ENCODE measurements around the gene NEURL1B. TPM values are rescaled to one million over a fixed set of nuclear protein-coding genes. Genes with fewer than 3 reads are reported as not detected.

The NEURL1B gene
- polyA plus RNA-seq, 1 of the 3 experiments (the other 2 are of a cell fraction) = 2.8 TPM

GRCh38 chr5:172664018-172664417, 23.0 kb downstream of the NEURL1B start:
- no peak overlapping the region for H3K4me2 ChIP-seq
- no peaks in the 10 kb centered on the region for H3K27me3 ChIP-seq (ENCODE audit: insufficient read depth)
- WGBS (ENCODE audit: low lambda C conversion rate) = 79% methylated on average over 5 of the region's 5 CpGs
- peaks cover 6% of the 10 kb centered on the region; the same call in 1 of the 2 replicates for H3K79me2 ChIP-seq (ENCODE audit: insufficient read depth)
- peaks cover 11% of the 10 kb centered on the region for H3F3A ChIP-seq (replicated peaks; ENCODE audit: insufficient read depth)
- no peak overlapping the region; the same call in 1 of the 2 replicates for H2AFZ ChIP-seq (ENCODE audit: low read depth)
- peak overlapping the region in 1 of 2 experiments; percentile 12; a peak in 1 of 4 replicates for H3K27ac ChIP-seq (ENCODE audit: low read depth in 2 of 2, low read length in 1 of 2)
- H3K4me3 ChIP-seq (ENCODE audit: low read depth in 2 of 2, low read length in 1 of 2) = no peak overlapping the region
- H3K9ac ChIP-seq = no peak overlapping the region
- H4K20me1 ChIP-seq (ENCODE audit: insufficient read depth) = no peaks in the 10 kb centered on the region
- no peaks in the 10 kb centered on the region for H3K36me3 ChIP-seq (replicated peaks in 1 of 2; ENCODE audit: control insufficient read depth in 1 of 2, insufficient read depth in 2 of 2, low read length in 1 of 2)
- H3K9me2 ChIP-seq = no peaks in the 10 kb centered on the region
- TF ChIP-seq PBX3 (IDR thresholded peaks at IDR 0.05) (no peak), CTCF (IDR thresholded peaks at IDR 0.05) (peak; percentile 24; the same call in 1 of the 2 replicates)
- DNase-seq = no peak
- CTCF ChIA-PET = interaction anchor here (1.0 to 6.3 kb wide), 6 partner anchors 9 to 185 kb away, joined by 4 to 51 read pairs (median 4); no protein-coding TSS in a partner anchor
- H3K9me3 ChIP-seq = no peaks in the 10 kb centered on the region
- POLR2A ChIA-PET = no interaction called here
- peaks cover 20 to 46% of the 10 kb centered on the region in 2 experiments for H3K4me1 ChIP-seq (ENCODE audit: control insufficient read depth in 1 of 2, insufficient read depth in 2 of 2, low read depth in 1 of 2, low read length in 1 of 2)

- CTCF ChIA-PET = interaction anchor here (0.9 to 6.3 kb wide), 11 partner anchors 11 to 268 kb away, joined by 3 to 51 read pairs (median 4); no protein-coding TSS in a partner anchor
Observed at GRCh38 chr5:172664681-172665541, 23.8 kb downstream of the NEURL1B start.

More at GRCh38 chr5:172664681-172665541, 23.8 kb downstream of the NEURL1B start:
- WGBS (ENCODE audit: low lambda C conversion rate) = 61% methylated on average over 16 of the region's 16 CpGs
- Histone ChIP-seq H3K4me2 (0 out of 2 replicates have a peak overlapping the region, but pooled peaks have one; percentile 2), H3K27ac (ENCODE audit: low read depth in 2 of 2, low read length in 1 of 2) (peak overlapping the region; percentile 15 to 93; a peak in 3 of 4 replicates), H3K9me3 (no peaks in the 10 kb centered on the region), H3K36me3 (replicated peaks in 1 of 2; ENCODE audit: control insufficient read depth in 1 of 2, insufficient read depth in 2 of 2, low read length in 1 of 2) (no peaks in the 10 kb centered on the region), H3K9ac (no peak overlapping the region), H3K4me3 (ENCODE audit: low read depth in 2 of 2, low read length in 1 of 2) (no peak overlapping the region), H3K27me3 (ENCODE audit: insufficient read depth) (no peaks in the 10 kb centered on the region), H2AFZ (ENCODE audit: low read depth) (peak overlapping the region; percentile 60), H3K79me2 (ENCODE audit: insufficient read depth) (peaks cover 6% of the 10 kb centered on the region; the same call in 1 of the 2 replicates), H3K9me2 (no peaks in the 10 kb centered on the region), H3K4me1 (ENCODE audit: control insufficient read depth in 1 of 2, insufficient read depth in 2 of 2, low read depth in 1 of 2, low read length in 1 of 2) (peaks cover 11 to 37% of the 10 kb centered on the region in 2 experiments), H4K20me1 (ENCODE audit: insufficient read depth) (no peaks in the 10 kb centered on the region), H3F3A (replicated peaks; ENCODE audit: insufficient read depth) (peaks cover 5% of the 10 kb centered on the region)
- peak; percentile 86 for DNase-seq
- POLR2A ChIA-PET = interaction anchor here (0.7 kb wide), 1 partner anchor 106 kb away, joined by 3 read pairs; the partner anchor contains the start of gene DUSP1
- TF ChIP-seq RXRA (IDR thresholded peaks at IDR 0.05; ENCODE audit: borderline replicate concordance, low read depth) (no peak), GATA2 (CRISPR knock-in tag; IDR thresholded peaks at IDR 0.05) (peak; percentile 88), RCOR1 (IDR thresholded peaks at IDR 0.05; ENCODE audit: low read length) (peak; percentile 14; the same call in 1 of the 2 replicates), FOXJ3 (CRISPR knock-in tag; IDR thresholded peaks at IDR 0.05) (0 out of 2 replicates have a peak, but pooled peaks have one; percentile 50), CTCF (IDR thresholded peaks at IDR 0.05) (no peak), EP300 (IDR thresholded peaks at IDR 0.05; ENCODE audit: borderline replicate concordance in 1 of 2, low read depth in 1 of 2, low read length in 1 of 2) (peak in 1 of 2 experiments; percentile 50; a peak in 1 of 4 replicates), TAF1 (IDR thresholded peaks at IDR 0.05; ENCODE audit: borderline replicate concordance, low read depth, low read length) (no peak), REST (IDR thresholded peaks at IDR 0.05; ENCODE audit: low read depth, low read length) (no peak), MXI1 (IDR thresholded peaks at IDR 0.05; ENCODE audit: low read depth, low read length) (peak; percentile 67; the same call in 1 of the 2 replicates)
